ENCODE measurements around the gene LCE3B.
"Not testable (repeated sequence)": the region's sequence is repeated elsewhere in the genome, so short reads cannot be mapped to it uniquely, and the experiment has no call there.

The LCE3B gene

GRCh38 chr1:152566681-152567080 is 46.9 kb upstream of the LCE3B start, which contains the start of gene LCE3E:
LCE3E (minus strand) TSS chr1:152566780; CDS start chr1:152566208, 572 bp downstream.
- Histone ChIP-seq H2AFZ (ENCODE audit: low read length) (no peak within 1 kb of the TSS), H3K4me1 (ENCODE audit: insufficient read depth, low read length, severe bottlenecking) (no peaks in the 10 kb centered on the region), H3K27ac (ENCODE audit: low read depth, low read length, poor library complexity, severe bottlenecking) (no peak within 1 kb of the TSS), H3K4me2 (ENCODE audit: low read length) (no peak within 1 kb of the TSS), H3K4me3 (ENCODE audit: low read depth, low read length, poor library complexity, severe bottlenecking) (no peak within 1 kb of the TSS), H3K9me2 (ENCODE audit: low read depth, low read length) (no peaks in the 10 kb centered on the region), H3K36me3 (ENCODE audit: insufficient read depth, low read length) (no peaks in the 10 kb centered on the region), H3K9me3 (ENCODE audit: low read length) (no peaks in the 10 kb centered on the region), H3K79me2 (ENCODE audit: insufficient read depth, low read length) (no peaks in the 10 kb centered on the region), H3K27me3 (ENCODE audit: insufficient read depth, low read length) (no peaks in the 10 kb centered on the region), H4K20me1 (ENCODE audit: insufficient read depth, low read length) (no peaks in the 10 kb centered on the region), H3F3A (ENCODE audit: insufficient read depth, low read length) (no peaks in the 10 kb centered on the region), H3K9ac (ENCODE audit: low read length) (no peak within 1 kb of the TSS)
- TF ChIP-seq CTCF (IDR thresholded peaks at IDR 0.05; ENCODE audit: low read length), result no peak
- no peak for TF ChIP-seq EZH2 (IDR thresholded peaks at IDR 0.05; ENCODE audit: borderline replicate concordance, low read length)

GRCh38 chr1:152577168-152577567 is 36.4 kb upstream of the LCE3B start:
- H3K36me3 ChIP-seq (ENCODE audit: insufficient read depth, low read length), result no peaks in the 10 kb centered on the region
- no peaks in the 10 kb centered on the region for H3K79me2 ChIP-seq (ENCODE audit: insufficient read depth, low read length)
- no peak overlapping the region for H3K4me2 ChIP-seq (ENCODE audit: low read length)
- no peak overlapping the region for H2AFZ ChIP-seq (ENCODE audit: low read length)
- no peak for TF ChIP-seq EZH2 (IDR thresholded peaks at IDR 0.05; ENCODE audit: borderline replicate concordance, low read length)
- TF ChIP-seq CTCF (IDR thresholded peaks at IDR 0.05; ENCODE audit: low read length), result no peak
- no peaks in the 10 kb centered on the region for H4K20me1 ChIP-seq (ENCODE audit: insufficient read depth, low read length)
- no peak overlapping the region for H3K27ac ChIP-seq (ENCODE audit: low read depth, low read length, poor library complexity, severe bottlenecking)
- H3K9ac ChIP-seq (ENCODE audit: low read length), result no peak overlapping the region
- H3K9me3 ChIP-seq (ENCODE audit: low read length), result no peaks in the 10 kb centered on the region
- H3K27me3 ChIP-seq (ENCODE audit: insufficient read depth, low read length), result no peaks in the 10 kb centered on the region
- no peak overlapping the region for H3K4me3 ChIP-seq (ENCODE audit: low read depth, low read length, poor library complexity, severe bottlenecking)
- no peaks in the 10 kb centered on the region for H3K9me2 ChIP-seq (ENCODE audit: low read depth, low read length)
- no peaks in the 10 kb centered on the region for H3F3A ChIP-seq (ENCODE audit: insufficient read depth, low read length)
- H3K4me1 ChIP-seq (ENCODE audit: insufficient read depth, low read length, severe bottlenecking), result no peaks in the 10 kb centered on the region

GRCh38 chr1:152579526-152579925 is 34.1 kb upstream of the LCE3B start:
- not testable (repeated sequence) for H3F3A ChIP-seq (ENCODE audit: insufficient read depth, low read length); H3K4me1 ChIP-seq (ENCODE audit: insufficient read depth, low read length, severe bottlenecking); H3K36me3 ChIP-seq (ENCODE audit: insufficient read depth, low read length); H2AFZ ChIP-seq (ENCODE audit: low read length); H3K9me2 ChIP-seq (ENCODE audit: low read depth, low read length); H3K27ac ChIP-seq (ENCODE audit: low read depth, low read length, poor library complexity, severe bottlenecking); H3K27me3 ChIP-seq (ENCODE audit: insufficient read depth, low read length); H4K20me1 ChIP-seq (ENCODE audit: insufficient read depth, low read length); H3K9ac ChIP-seq (ENCODE audit: low read length); H3K9me3 ChIP-seq (ENCODE audit: low read length); H3K4me2 ChIP-seq (ENCODE audit: low read length); H3K4me3 ChIP-seq (ENCODE audit: low read depth, low read length, poor library complexity, severe bottlenecking); H3K79me2 ChIP-seq (ENCODE audit: insufficient read depth, low read length)

GRCh38 chr1:152580433-152580832 is 33.2 kb upstream of the LCE3B start, which contains the start of gene LCE3D:
LCE3D (minus strand) TSS chr1:152580516; CDS start chr1:152579936, 580 bp downstream.
- no peaks in the 10 kb centered on the region for H3K27me3 ChIP-seq (ENCODE audit: insufficient read depth, low read length)
- H3K36me3 ChIP-seq (ENCODE audit: insufficient read depth, low read length), result no peaks in the 10 kb centered on the region
- TF ChIP-seq EZH2 (IDR thresholded peaks at IDR 0.05; ENCODE audit: borderline replicate concordance, low read length) (no peak), CTCF (IDR thresholded peaks at IDR 0.05; ENCODE audit: low read length) (no peak)
- no peak within 1 kb of the TSS for H3K27ac ChIP-seq (ENCODE audit: low read depth, low read length, poor library complexity, severe bottlenecking)
- H3K4me1 ChIP-seq (ENCODE audit: insufficient read depth, low read length, severe bottlenecking), result no peaks in the 10 kb centered on the region
- no peaks in the 10 kb centered on the region for H3F3A ChIP-seq (ENCODE audit: insufficient read depth, low read length)
- no peak within 1 kb of the TSS for H2AFZ ChIP-seq (ENCODE audit: low read length)
- no peak within 1 kb of the TSS for H3K4me3 ChIP-seq (ENCODE audit: low read depth, low read length, poor library complexity, severe bottlenecking)
- no peak within 1 kb of the TSS for H3K9ac ChIP-seq (ENCODE audit: low read length)
- H4K20me1 ChIP-seq (ENCODE audit: insufficient read depth, low read length), result no peaks in the 10 kb centered on the region
- H3K4me2 ChIP-seq (ENCODE audit: low read length), result no peak within 1 kb of the TSS
- no peaks in the 10 kb centered on the region for H3K9me2 ChIP-seq (ENCODE audit: low read depth, low read length)
- no peaks in the 10 kb centered on the region for H3K79me2 ChIP-seq (ENCODE audit: insufficient read depth, low read length)
- H3K9me3 ChIP-seq (ENCODE audit: low read length), result no peaks in the 10 kb centered on the region
